Measurements from ENCODE around the gene RAMP2. TPM values are rescaled to one million over a fixed set of nuclear protein-coding genes. Genes with fewer than 3 reads are reported as not detected.

Gene RAMP2
- 0.49 TPM in 1 of 2 replicates, not detected in the other for total RNA-seq

GRCh38 chr17:42760652-42761581, at the start of gene RAMP2:
RAMP2 (plus strand) TSS chr17:42761227; CDS start chr17:42761262, 35 bp downstream.

GRCh38 chr17:42744806-42745617, 16.0 kb upstream of the RAMP2 start, which contains the start of gene EZH1:
EZH1 (minus strand) TSS chr17:42745040; CDS start chr17:42728941, 16,099 bp downstream.

GRCh38 chr17:42773290-42774035, 12.4 kb downstream of the RAMP2 start, which contains the start of gene VPS25:
VPS25 (plus strand) TSS chr17:42773449; CDS start chr17:42773476, 27 bp downstream.

GRCh38 chr17:42779936-42780850, 19.2 kb downstream of the RAMP2 start, which contains the start of gene WNK4:
WNK4 (plus strand) TSS chr17:42780610; CDS start chr17:42780699, 89 bp downstream.

GRCh38 chr17:42798383-42799380, 37.7 kb downstream of the RAMP2 start, which contains the start of the genes CNTD1 and COA3:
CNTD1 (plus strand) TSS chr17:42798861; CDS start chr17:42799068, 207 bp downstream.
COA3 (minus strand) TSS chr17:42798704; CDS start chr17:42798681, 23 bp downstream.

Other genes starting within 250 kb of the RAMP2 start
- gene NAGLU, start 225.0 kb upstream of the RAMP2 start, total RNA-seq = 19.6 and 25.0 TPM in 2 replicates
- gene HSD17B1, start 208.3 kb upstream of the RAMP2 start, total RNA-seq = 5.7 and 9.3 TPM in 2 replicates
- gene COASY, start 199.1 kb upstream of the RAMP2 start, total RNA-seq = 45.0 and 59.5 TPM in 2 replicates
- 21.3 and 33.7 TPM in 2 replicates for gene MLX, start 194.1 kb upstream of the RAMP2 start, total RNA-seq
- 9.8 and 13.4 TPM in 2 replicates for gene PSMC3IP, start 183.5 kb upstream of the RAMP2 start, total RNA-seq
- gene RETREG3, start 151.9 kb upstream of the RAMP2 start, total RNA-seq = 47.0 and 57.5 TPM in 2 replicates
- gene TUBG1, start 151.5 kb upstream of the RAMP2 start, total RNA-seq = 90.4 and 130 TPM in 2 replicates
- gene TUBG2, start 101.9 kb upstream of the RAMP2 start, total RNA-seq = 8.5 and 9.0 TPM in 2 replicates
- 49.8 and 55.3 TPM in 2 replicates for gene PLEKHH3, start 84.2 kb upstream of the RAMP2 start, total RNA-seq
- gene CCR10, start 79.4 kb upstream of the RAMP2 start, total RNA-seq = 0.19 and 0.28 TPM in 2 replicates
- gene CNTNAP1, start 78.7 kb upstream of the RAMP2 start, total RNA-seq = 4.1 and 4.2 TPM in 2 replicates
- 9.0 and 10.4 TPM in 2 replicates for gene EZH1, start 16.2 kb upstream of the RAMP2 start, total RNA-seq
- 98.8 and 108 TPM in 2 replicates for gene VPS25, start 12.2 kb downstream of the RAMP2 start, total RNA-seq
- gene WNK4, start 19.4 kb downstream of the RAMP2 start, total RNA-seq = 0.09 TPM in 1 of 2 replicates, not detected in the other
- 78.8 and 81.6 TPM in 2 replicates for gene COA3, start 37.5 kb downstream of the RAMP2 start, total RNA-seq
- gene CNTD1, start 37.6 kb downstream of the RAMP2 start, total RNA-seq = 0.07 TPM in 1 of 2 replicates, not detected in the other
- gene BECN1, start 63.1 kb downstream of the RAMP2 start, total RNA-seq = 76.7 and 84.6 TPM in 2 replicates
- 122 and 130 TPM in 2 replicates for gene PSME3, start 72.2 kb downstream of the RAMP2 start, total RNA-seq
- gene AOC2, start 83.4 kb downstream of the RAMP2 start, total RNA-seq = 0.14 and 0.92 TPM in 2 replicates
- gene AOC3, start 90.0 kb downstream of the RAMP2 start, total RNA-seq = under 0.01 and 0.07 TPM in 2 replicates
- gene G6PC1, start 139.6 kb downstream of the RAMP2 start, total RNA-seq = not detected in 2 replicates
- 29.7 and 38.9 TPM in 2 replicates for gene AARSD1, start 203.2 kb downstream of the RAMP2 start, total RNA-seq
- gene PTGES3L, start 218.9 kb downstream of the RAMP2 start, total RNA-seq = 0.28 and 0.49 TPM in 2 replicates
- gene RUNDC1, start 219.3 kb downstream of the RAMP2 start, total RNA-seq = 8.7 and 12.2 TPM in 2 replicates
- gene RPL27, start 237.2 kb downstream of the RAMP2 start, total RNA-seq = 1,265 and 2,388 TPM in 2 replicates
- 3.0 and 4.9 TPM in 2 replicates for gene IFI35, start 245.6 kb downstream of the RAMP2 start, total RNA-seq

Data from airway epithelial cell (primary cell).